PC-9 (cell line): Measurements from ENCODE around the gene PHC2. TPM values are rescaled to one million over a fixed set of nuclear protein-coding genes. Genes with fewer than 3 reads are reported as not detected.
A peak's percentile ranks its signal among the peaks of the same experiment; 100 is the strongest.

ENCODE experiments used
- BruUV-seq: library from RNA; stranded (reverse); fragments of 400-500 nt; replicated peaks from 2 replicates; lab custom pipeline; 2021; lab: Mats Ljungman, UMichigan
- CTCF ChIA-PET: fragments of 300-600 bp; sonication (Branson Sonifier 250); formaldehyde crosslinking; loops from one replicate; lab custom pipeline; 2022; ENCODE audit warnings: antibody characterized with exemption; lab: Charles Lee
- POLR2A ChIA-PET: fragments of 300-600 bp; sonication (Branson Sonifier 250); formaldehyde crosslinking; loops from one replicate; lab custom pipeline; 2022; ENCODE audit warnings: antibody characterized with exemption; ENCODE audit not compliant: unreplicated experiment; lab: Charles Lee
- DNase-seq, 2 experiments: peaks; one replicate each; pipeline versions ENCODE4 v3.0.0 to v3.0.0-alpha.2; 2015 to 2022; ENCODE audit warnings: mixed read lengths in 1 of 2
- H2AFZ ChIP-seq: fragments of 200-600 bp; sonication (generic); 2 replicates; pipeline ENCODE4 v1.8.1; 2017; ENCODE audit warnings: antibody characterized with exemption
- H3F3A ChIP-seq: fragments of 200-600 bp; sonication (generic); 2 replicates; pipeline ENCODE4 v1.8.1; 2017; ENCODE audit warnings: antibody characterized with exemption, mild to moderate bottlenecking, low read depth; ENCODE audit not compliant: insufficient read depth
- H3K27ac ChIP-seq: fragments of 200-600 bp; sonication (generic); 2 replicates; pipeline ENCODE4 v1.6.1; 2016; ENCODE audit warnings: mixed run types
- H3K27me3 ChIP-seq: fragments of 200-600 bp; sonication (generic); 2 replicates; pipeline ENCODE4 v1.6.1; 2016; ENCODE audit warnings: low read depth, mixed run types; ENCODE audit not compliant: insufficient read depth
- H3K36me3 ChIP-seq: fragments of 200-600 bp; sonication (generic); 2 replicates; pipeline ENCODE4 v1.6.1; 2016; ENCODE audit warnings: low read depth, mixed run types
- H3K4me1 ChIP-seq: fragments of 200-600 bp; sonication (generic); replicated peaks from 2 replicates; pipeline ENCODE4 v1.6.1; 2016; ENCODE audit warnings: mixed run types; ENCODE audit not compliant: insufficient read depth
- H3K4me2 ChIP-seq: fragments of 200-600 bp; sonication (generic); 2 replicates; pipeline ENCODE4 v1.6.1; 2017; ENCODE audit warnings: mixed run types
- H3K4me3 ChIP-seq: fragments of 200-600 bp; sonication (generic); 2 replicates; pipeline ENCODE4 v1.6.1; 2016; ENCODE audit warnings: mixed run types
- H3K79me2 ChIP-seq: fragments of 200-600 bp; sonication (generic); 2 replicates; pipeline ENCODE4 v1.6.1; 2017; ENCODE audit warnings: low read depth, mixed run types
- H3K9me2 ChIP-seq: fragments of 200-600 bp; sonication (generic); 2 replicates; pipeline ENCODE4 v1.8.1; 2017; ENCODE audit warnings: mild to moderate bottlenecking; ENCODE audit not compliant: insufficient read depth
- H3K9me3 ChIP-seq: fragments of 200-600 bp; sonication (generic); 2 replicates; pipeline ENCODE4 v1.8.1; 2016; ENCODE audit warnings: low read depth; ENCODE audit not compliant: insufficient read depth
- H4K20me1 ChIP-seq: fragments of 200-600 bp; sonication (generic); 2 replicates; pipeline ENCODE4 v1.8.1; 2017; ENCODE audit not compliant: insufficient read depth
- EZH2 ChIP-seq: fragments of 200-600 bp; sonication (generic); IDR thresholded peaks from 2 replicates; pipeline ENCODE4 v1.8.0; 2017; ENCODE audit warnings: antibody characterized with exemption, low read depth
- intact Hi-C: fragments of 100-400 bp; cut with micrococcal nuclease; formaldehyde crosslinking; loops from one replicate; pipeline ENCODE4 v1.10.0; 2022; ENCODE audit not compliant: unreplicated experiment
- total RNA-seq: library from RNA; stranded (reverse); gene quantifications from 2 replicates; pipeline ENCODE4 v1.2.3, GENCODE V29; 2021
- TF ChIP-seq, protein P1 (sequence below): fragments of 200-600 bp; sonication (generic); conservative IDR thresholded peaks from 2 replicates; pipeline ENCODE4 v1.6.1; 2017; ENCODE audit warnings: mixed run types, antibody characterized with exemption, mild to moderate bottlenecking, moderate library complexity

The PHC2 gene
- total RNA-seq, 1 experiment from 2014 or later: 48.1 TPM

DNA sequence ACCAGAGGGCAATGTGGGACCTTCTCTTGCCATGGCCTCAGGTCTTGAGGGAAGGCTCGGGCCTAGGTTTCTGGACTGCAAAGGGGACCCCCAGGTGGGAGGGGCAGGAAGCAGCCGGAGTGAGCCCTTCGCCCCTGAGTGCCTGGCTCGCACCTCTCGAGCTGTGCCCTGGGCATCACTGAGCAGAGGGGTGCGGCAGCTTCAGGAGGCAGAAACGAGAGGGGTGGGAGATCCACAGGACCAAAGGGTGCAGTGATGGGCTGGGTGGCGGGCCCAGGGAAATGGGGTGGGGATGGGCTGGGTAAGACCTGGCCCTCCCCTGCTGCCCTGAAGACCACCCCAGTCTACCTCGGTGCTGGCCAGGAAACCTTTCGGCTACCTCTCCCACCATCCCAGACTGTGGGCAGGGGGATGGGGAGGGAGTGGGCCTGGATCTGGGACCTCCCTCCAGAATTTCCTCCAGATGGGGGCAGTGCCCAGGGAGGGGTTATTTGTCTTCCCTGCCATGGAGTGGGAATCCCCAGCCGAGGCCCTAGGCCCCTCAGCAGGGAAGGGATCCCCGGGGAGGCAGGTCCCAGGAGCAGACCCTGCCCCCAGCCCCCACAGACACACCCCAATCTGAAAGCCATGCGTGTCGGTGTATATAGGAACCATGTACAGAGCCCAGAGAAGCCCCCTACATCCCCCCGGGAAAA, 131.3 kb downstream of the PHC2 start:
- Histone ChIP-seq H4K20me1 (no peaks in the 10 kb centered on the region), H3K9me3 (no peaks in the 10 kb centered on the region), H3K9me2 (no peaks in the 10 kb centered on the region), H3K27ac (no peak overlapping the region), H3K4me2 (no peak overlapping the region), H2AFZ (no peak overlapping the region), H3K4me3 (no peak overlapping the region), H3K4me1 (no peaks in the 10 kb centered on the region), H3K79me2 (no peaks in the 10 kb centered on the region), H3F3A (peaks cover 3% of the 10 kb centered on the region; the same call in 1 of the 2 replicates), H3K27me3 (no peaks in the 10 kb centered on the region), H3K36me3 (no peaks in the 10 kb centered on the region)
- no TSS peak for BruUV-seq
- no peak for TF ChIP-seq EZH2
- TF ChIP-seq, protein P1, sequence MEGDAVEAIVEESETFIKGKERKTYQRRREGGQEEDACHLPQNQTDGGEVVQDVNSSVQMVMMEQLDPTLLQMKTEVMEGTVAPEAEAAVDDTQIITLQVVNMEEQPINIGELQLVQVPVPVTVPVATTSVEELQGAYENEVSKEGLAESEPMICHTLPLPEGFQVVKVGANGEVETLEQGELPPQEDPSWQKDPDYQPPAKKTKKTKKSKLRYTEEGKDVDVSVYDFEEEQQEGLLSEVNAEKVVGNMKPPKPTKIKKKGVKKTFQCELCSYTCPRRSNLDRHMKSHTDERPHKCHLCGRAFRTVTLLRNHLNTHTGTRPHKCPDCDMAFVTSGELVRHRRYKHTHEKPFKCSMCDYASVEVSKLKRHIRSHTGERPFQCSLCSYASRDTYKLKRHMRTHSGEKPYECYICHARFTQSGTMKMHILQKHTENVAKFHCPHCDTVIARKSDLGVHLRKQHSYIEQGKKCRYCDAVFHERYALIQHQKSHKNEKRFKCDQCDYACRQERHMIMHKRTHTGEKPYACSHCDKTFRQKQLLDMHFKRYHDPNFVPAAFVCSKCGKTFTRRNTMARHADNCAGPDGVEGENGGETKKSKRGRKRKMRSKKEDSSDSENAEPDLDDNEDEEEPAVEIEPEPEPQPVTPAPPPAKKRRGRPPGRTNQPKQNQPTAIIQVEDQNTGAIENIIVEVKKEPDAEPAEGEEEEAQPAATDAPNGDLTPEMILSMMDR: no peak
- no peak for DNase-seq
- CTCF ChIA-PET: interaction anchor here (0.5 kb wide), 1 partner anchor 118 kb away, joined by 3 read pairs; the partner anchor contains the start of gene TRIM62
- POLR2A ChIA-PET: no interaction called here
- intact Hi-C loops: loop anchor here (5.0 kb wide), 3 partner anchors 158 to 313 kb away; no protein-coding TSS in a partner anchor

DNA sequence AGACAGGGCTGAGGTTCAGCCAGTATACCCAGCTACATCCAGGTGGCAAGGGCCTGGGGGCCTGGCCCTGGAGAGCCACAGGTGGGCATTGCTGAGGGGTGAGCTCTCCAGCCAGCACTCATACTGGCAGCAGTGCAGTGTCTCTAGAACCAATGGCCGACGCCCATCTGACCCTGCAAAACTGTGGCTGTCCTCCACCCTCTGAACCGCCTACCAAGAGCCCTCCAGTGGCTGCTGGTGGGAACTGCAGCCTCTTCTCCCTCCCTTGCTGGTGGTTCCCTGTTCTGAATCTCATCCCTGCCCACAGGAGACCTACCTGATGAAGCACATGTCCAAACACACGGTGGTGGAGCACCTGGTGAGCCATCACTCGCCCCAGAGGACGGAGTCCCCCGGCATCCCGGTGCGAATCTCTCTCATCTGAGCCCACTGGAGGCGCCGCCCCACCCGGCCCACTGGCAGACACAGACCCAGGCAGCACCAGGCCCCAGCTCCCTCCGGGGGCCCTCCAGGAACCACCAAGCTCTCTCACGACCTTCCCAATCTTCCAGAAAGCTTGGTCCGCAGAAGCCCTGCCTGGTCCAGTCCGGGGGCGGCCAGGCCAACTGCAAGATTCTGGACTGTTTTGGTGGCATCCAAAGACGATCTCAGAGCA, 132.1 kb downstream of the PHC2 start:
- Histone ChIP-seq H3K4me1 (no peaks in the 10 kb centered on the region), H3K36me3 (no peaks in the 10 kb centered on the region), H4K20me1 (no peaks in the 10 kb centered on the region), H3K79me2 (no peaks in the 10 kb centered on the region), H3K27ac (no peak overlapping the region), H3K4me3 (no peak overlapping the region), H2AFZ (no peak overlapping the region), H3K9me2 (no peaks in the 10 kb centered on the region), H3K27me3 (no peaks in the 10 kb centered on the region), H3K4me2 (no peak overlapping the region), H3K9me3 (no peaks in the 10 kb centered on the region), H3F3A (peaks cover 3% of the 10 kb centered on the region; the same call in 1 of the 2 replicates)
- DNase-seq: peak; percentile 41 to 67
- intact Hi-C loops: loop anchor here (1.0 to 5.0 kb wide), 4 partner anchors 159 to 314 kb away; no protein-coding TSS in a partner anchor
- BruUV-seq: no TSS peak
- TF ChIP-seq, protein P1: peak; percentile 89
- TF ChIP-seq EZH2: no peak
- POLR2A ChIA-PET: no interaction called here
- CTCF ChIA-PET: no interaction called here

DNA sequence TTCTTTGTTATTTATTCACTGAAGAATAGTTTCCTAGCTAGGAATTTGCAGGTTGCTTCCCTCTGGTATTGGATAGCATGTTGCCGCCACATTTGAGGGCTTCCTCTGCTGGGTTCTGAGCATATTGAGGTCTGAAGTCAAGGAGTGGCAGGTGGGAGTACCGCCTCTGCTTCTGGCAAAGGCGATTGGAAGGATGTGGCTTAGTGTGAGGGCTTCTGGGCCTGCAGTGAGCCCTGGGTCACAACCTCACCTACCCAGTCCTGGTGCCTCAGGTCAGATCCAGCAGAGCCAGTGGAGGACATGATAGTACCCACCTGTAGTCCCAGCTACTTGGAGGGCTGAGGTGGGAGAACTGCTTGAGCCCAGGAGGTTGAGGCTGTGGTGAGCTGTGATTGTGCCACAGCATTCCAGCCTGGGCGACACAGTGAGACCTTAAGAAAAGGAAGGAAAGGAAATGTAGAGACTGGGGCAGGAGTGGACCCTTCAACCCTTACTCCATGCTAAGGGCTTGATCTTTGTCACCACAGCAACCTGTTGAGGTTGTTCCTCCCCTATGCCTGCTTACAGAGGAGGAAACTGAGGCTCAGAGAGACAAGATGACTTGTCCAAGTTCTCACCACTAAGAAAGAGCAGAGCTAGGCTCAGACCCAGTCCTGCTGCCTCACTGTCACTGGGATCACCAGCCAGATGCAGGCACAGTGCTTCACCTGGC, 132.8 kb downstream of the PHC2 start:
- Histone ChIP-seq H4K20me1 (no peaks in the 10 kb centered on the region), H3K36me3 (no peaks in the 10 kb centered on the region), H3K27ac (no peak overlapping the region), H3K9me2 (no peaks in the 10 kb centered on the region), H3F3A (peaks cover 3% of the 10 kb centered on the region; the same call in 1 of the 2 replicates), H3K4me3 (no peak overlapping the region), H3K79me2 (no peaks in the 10 kb centered on the region), H3K4me1 (no peaks in the 10 kb centered on the region), H3K4me2 (no peak overlapping the region), H3K9me3 (no peaks in the 10 kb centered on the region), H2AFZ (no peak overlapping the region), H3K27me3 (no peaks in the 10 kb centered on the region)
- ChIA-PET POLR2A (no interaction called here), CTCF (interaction anchor here (0.6 kb wide), 1 partner anchor 74 kb away, joined by 3 read pairs; no protein-coding TSS in a partner anchor)
- intact Hi-C loops: loop anchor here (1.0 to 5.0 kb wide), 4 partner anchors 159 to 314 kb away; no protein-coding TSS in a partner anchor
- no TSS peak for BruUV-seq
- no peak for DNase-seq
- TF ChIP-seq EZH2: no peak
- TF ChIP-seq, protein P1: no peak
